Prostate gland (tissue), 2 donors: Measurements from ENCODE around the gene CTBS. TPM values are rescaled to one million over a fixed set of nuclear protein-coding genes. Genes with fewer than 3 reads are reported as not detected.
A peak's percentile ranks its signal among the peaks of the same experiment; 100 is the strongest.

Source experiments
- DNase-seq: peaks from one replicate; pipeline ENCODE4 v3.0.0-alpha.2; 2019; ENCODE audit warnings: low spot score
- H3K27ac ChIP-seq, 2 donors: fragments of 200-600 bp; sonication (generic); 2 replicates each; pipeline ENCODE4 v1.5.1; 2017 to 2019
- H3K27me3 ChIP-seq: fragments of 200-600 bp; sonication (generic); replicated peaks from 2 replicates; pipeline ENCODE4 v1.5.1; 2019; ENCODE audit not compliant: insufficient read depth
- H3K36me3 ChIP-seq, 2 donors: fragments of 200-600 bp; sonication (generic); 1 replicate in 1 of 2; 2 replicates in 1 of 2; pipeline versions ENCODE4 v1.5.1 to v1.8.1; 2017 to 2019
- H3K4me1 ChIP-seq: fragments of 200-600 bp; sonication (generic); replicated peaks from 2 replicates; pipeline ENCODE4 v1.5.1; 2019
- H3K4me3 ChIP-seq, 2 donors: fragments of 200-600 bp; sonication (generic); 2 replicates each; pipeline ENCODE4 v1.5.1; 2017 to 2019
- H3K9me3 ChIP-seq: fragments of 200-600 bp; sonication (generic); 2 replicates; pipeline ENCODE4 v1.5.1; 2017
- CTCF ChIP-seq, 4 experiments: fragments of 200-600 bp in 2 of 4; fragments of 450-650 bp in 2 of 4; sonication (generic) in 2 of 4; IDR thresholded peaks; 1 replicate in 3 of 4; 2 replicates in 1 of 4; pipeline ENCODE4 v1.5.1; 2016 to 2019; ENCODE audit warnings: antibody characterized with exemption in 4 of 4, mild to moderate bottlenecking in 2 of 4, moderate library complexity in 2 of 4
- POLR2A ChIP-seq: fragments of 450-650 bp; IDR thresholded peaks from one replicate; pipeline ENCODE4 v1.6.1; 2016; ENCODE audit warnings: antibody characterized with exemption, mild to moderate bottlenecking
- POLR2AphosphoS5 ChIP-seq: sonication (generic); formaldehyde crosslinking; IDR thresholded peaks from one replicate; pipeline ENCODE4 v1.6.1; 2017; ENCODE audit warnings: antibody characterized with exemption
- WGBS: methylation state at CpG from one replicate; pipeline ENCODE4 v1.1.5; 2018; 5-methylcytosine and 5-hydroxymethylcytosine counted together
- intact Hi-C: fragments of 100-400 bp; cut with DNase I; formaldehyde crosslinking; loops from one replicate; pipeline ENCODE4 v1.14.2; 2022
- total RNA-seq, 2 donors: library from RNA; depleted of rRNA; stranded (reverse); fragments of >200 nt; gene quantifications; one replicate each; pipeline ENCODE4 v1.1.0, GENCODE V29; 2016

The CTBS gene
- total RNA-seq, 2 donors from 2014 or later, result 15.1 to 45.5 TPM

DNA sequence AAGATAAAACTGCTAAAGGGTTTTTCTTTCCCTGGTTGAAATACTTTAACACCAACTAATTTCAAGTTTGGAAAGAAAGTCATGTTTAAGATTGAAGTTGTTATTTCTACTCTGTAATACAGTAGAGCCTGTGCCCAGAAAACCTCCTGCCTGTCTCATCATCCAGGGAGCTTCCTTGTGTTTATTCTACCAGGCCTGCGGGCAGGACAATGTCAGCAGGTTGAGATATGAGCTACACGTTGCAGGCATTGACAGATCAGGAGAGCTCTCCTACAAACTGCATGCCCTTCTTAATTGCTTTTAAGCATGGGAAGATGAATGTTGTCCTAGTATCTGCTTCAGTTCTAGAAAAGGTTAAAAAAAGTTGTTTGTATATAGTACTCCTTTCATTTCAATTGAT, 43.1 kb upstream of the CTBS start:
- no peak overlapping the region for H3K27ac ChIP-seq
- no peaks in the 10 kb centered on the region for H3K36me3 ChIP-seq
- TF ChIP-seq POLR2A (no peak), POLR2AphosphoS5 (no peak), CTCF (IDR thresholded peaks at IDR 0.05) (no peak)
- no peak for DNase-seq
- H3K4me3 ChIP-seq, result no peak overlapping the region
- intact Hi-C loops, result no loop called here
- H3K27me3 ChIP-seq, result no peaks in the 10 kb centered on the region
- H3K4me1 ChIP-seq, result no peaks in the 10 kb centered on the region
- WGBS, result 45% methylated on average over 2 of the region's 2 CpGs
- no peaks in the 10 kb centered on the region for H3K9me3 ChIP-seq

DNA sequence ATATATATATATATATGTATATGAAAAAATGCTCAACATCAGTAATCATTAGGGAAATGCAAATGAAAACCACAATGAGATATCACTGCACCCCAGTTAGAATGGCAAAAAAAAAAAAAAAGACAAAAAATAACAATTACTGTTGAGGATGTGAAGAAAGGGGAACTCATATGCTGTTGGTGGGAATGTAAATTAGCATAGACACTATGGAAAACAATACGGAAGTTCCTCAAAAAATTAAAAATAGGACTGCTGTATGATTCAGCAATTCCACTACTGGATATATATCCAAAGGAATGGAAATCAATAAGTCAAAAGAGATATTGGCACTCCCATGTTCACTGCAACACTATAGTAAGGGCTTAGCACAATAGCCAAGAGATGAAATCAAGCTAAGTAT, 41.5 kb upstream of the CTBS start:
- intact Hi-C loops, result no loop called here
- no peak for DNase-seq
- no peak for TF ChIP-seq POLR2AphosphoS5
- TF ChIP-seq CTCF (IDR thresholded peaks at IDR 0.05), result no peak
- no peak for TF ChIP-seq POLR2A
- Histone ChIP-seq H3K9me3 (no peaks in the 10 kb centered on the region), H3K27me3 (no peaks in the 10 kb centered on the region), H3K4me1 (no peaks in the 10 kb centered on the region), H3K27ac (no peak overlapping the region), H3K4me3 (no peak overlapping the region), H3K36me3 (no peaks in the 10 kb centered on the region)
- WGBS, result 82% methylated on average over 1 of the region's 1 CpG

DNA sequence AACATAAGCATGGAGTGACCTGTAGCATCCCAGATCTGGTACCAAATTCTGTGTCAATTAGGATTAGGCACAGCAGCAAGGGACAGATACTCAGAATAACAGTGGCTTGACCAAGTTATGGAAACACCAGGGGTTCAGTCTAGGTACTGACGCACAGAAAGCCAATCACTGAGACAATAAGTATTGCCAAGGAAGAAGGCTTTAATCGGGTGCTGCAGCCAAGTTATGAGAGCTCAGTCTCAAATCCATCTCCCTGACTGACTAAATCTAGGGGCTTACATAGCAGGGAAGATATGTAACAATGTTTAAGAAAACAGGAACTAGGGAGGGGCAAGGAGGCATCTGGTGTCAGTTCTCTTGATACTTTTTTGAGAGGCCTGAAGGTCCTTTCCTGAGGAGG, 39.6 kb upstream of the CTBS start:
- no peak overlapping the region for H3K27ac ChIP-seq
- WGBS, result 96% methylated on average over 2 of the region's 2 CpGs
- H3K4me3 ChIP-seq, result no peak overlapping the region
- DNase-seq, result no peak
- H3K27me3 ChIP-seq, result no peaks in the 10 kb centered on the region
- H3K4me1 ChIP-seq, result no peaks in the 10 kb centered on the region
- intact Hi-C loops, result no loop called here
- H3K9me3 ChIP-seq, result no peaks in the 10 kb centered on the region
- TF ChIP-seq CTCF (IDR thresholded peaks at IDR 0.05), result no peak
- TF ChIP-seq POLR2A, result no peak
- no peak for TF ChIP-seq POLR2AphosphoS5
- H3K36me3 ChIP-seq, result no peaks in the 10 kb centered on the region

DNA sequence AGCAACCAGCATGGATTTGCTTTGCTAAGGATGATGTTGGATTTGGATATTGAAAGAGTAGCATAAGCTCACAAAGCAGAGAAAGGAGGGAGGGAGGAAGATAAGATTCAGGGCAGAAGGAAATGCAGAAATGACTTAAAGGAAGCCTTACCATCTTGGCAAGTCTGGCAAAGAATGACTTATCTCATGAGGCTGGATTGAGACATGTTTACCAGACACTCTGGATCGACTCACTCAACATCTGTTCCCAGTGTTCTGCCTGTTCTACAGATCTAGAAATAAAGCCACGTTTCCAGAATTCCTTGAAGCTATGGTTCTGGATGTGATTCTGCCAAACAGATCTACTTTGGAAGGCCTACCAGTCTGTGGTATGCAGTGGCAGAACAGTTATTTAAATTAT, 38.8 kb upstream of the CTBS start:
- no peak overlapping the region for H3K27ac ChIP-seq
- H3K27me3 ChIP-seq, result no peaks in the 10 kb centered on the region
- TF ChIP-seq POLR2AphosphoS5 (no peak), CTCF (IDR thresholded peaks at IDR 0.05) (no peak), POLR2A (no peak)
- H3K9me3 ChIP-seq, result no peaks in the 10 kb centered on the region
- no peak for DNase-seq
- intact Hi-C loops, result no loop called here
- no peaks in the 10 kb centered on the region for H3K4me1 ChIP-seq
- H3K4me3 ChIP-seq, result no peak overlapping the region
- no peaks in the 10 kb centered on the region for H3K36me3 ChIP-seq
- 75% methylated on average over 2 of the region's 2 CpGs for WGBS

GRCh38 chr1:84611796-84612195, 37.6 kb upstream of the CTBS start:
- no peaks in the 10 kb centered on the region for H3K4me1 ChIP-seq
- peak overlapping the region; percentile 16 to 29 for H3K27ac ChIP-seq

More at GRCh38 chr1:84611796-84612195, 37.6 kb upstream of the CTBS start:
- intact Hi-C loops, result no loop called here
- DNase-seq, result no peak
- TF ChIP-seq POLR2A (no peak), POLR2AphosphoS5 (peak; percentile 14)
- no peaks in the 10 kb centered on the region for H3K9me3 ChIP-seq
- WGBS, result 6% methylated on average over 3 of the region's 3 CpGs
- no peak overlapping the region for H3K4me3 ChIP-seq
- no peaks in the 10 kb centered on the region for H3K27me3 ChIP-seq
- H3K36me3 ChIP-seq, result no peaks in the 10 kb centered on the region
